Erythroblast (primary cell): ENCODE data around the gene UBASH3B.

Source experiments
- GATA1 ChIP-seq: IDR thresholded peaks from 2 replicates; pipeline ENCODE4 v1.6.1; 2011; ENCODE audit warnings: low read depth, mild to moderate bottlenecking, control low read depth, low read length, moderate library complexity
- POLR2A ChIP-seq: IDR thresholded peaks from 2 replicates; pipeline ENCODE4 v1.6.1; 2011; ENCODE audit warnings: mild to moderate bottlenecking, low read length

GRCh38 chr11:122772945-122773344 is 117.4 kb downstream of the UBASH3B start:
- TF ChIP-seq POLR2A (peak; percentile 28), GATA1 (no peak)
